Endothelial cell (in vitro differentiated cells): ENCODE data around the gene EVPLL. TPM values are rescaled to one million over a fixed set of nuclear protein-coding genes. Genes with fewer than 3 reads are reported as not detected.
"Not testable (repeated sequence)": the region's sequence is repeated elsewhere in the genome, so short reads cannot be mapped to it uniquely, and the experiment has no call there.

Source experiments
- DNase-seq: peaks from one replicate; pipeline ENCODE4 v3.0.0; 2021; ENCODE audit warnings: low spot score
- H3K27ac Mint-ChIP-seq: one replicate; pipeline ENCODE4 v1.8.0; 2021; ENCODE audit warnings: mixed read lengths, inconsistent platforms; ENCODE audit not compliant: unreplicated experiment
- H3K27me3 Mint-ChIP-seq: one replicate; pipeline ENCODE4 v1.8.0; 2021; ENCODE audit warnings: mild to moderate bottlenecking, moderate library complexity, mixed read lengths, inconsistent platforms; ENCODE audit not compliant: unreplicated experiment
- H3K36me3 Mint-ChIP-seq: one replicate; pipeline ENCODE4 v1.8.0; 2021; ENCODE audit warnings: mild to moderate bottlenecking, low read depth, mixed read lengths, inconsistent platforms; ENCODE audit not compliant: unreplicated experiment
- H3K4me1 Mint-ChIP-seq: one replicate; pipeline ENCODE4 v1.8.0; 2021; ENCODE audit warnings: mild to moderate bottlenecking, mixed read lengths, inconsistent platforms; ENCODE audit not compliant: unreplicated experiment
- H3K4me3 Mint-ChIP-seq: one replicate; pipeline ENCODE4 v1.8.0; 2021; ENCODE audit warnings: mild to moderate bottlenecking, mixed read lengths, inconsistent platforms; ENCODE audit not compliant: unreplicated experiment
- H3K9me3 Mint-ChIP-seq: one replicate; pipeline ENCODE4 v1.8.0; 2021; ENCODE audit warnings: mixed read lengths, inconsistent platforms; ENCODE audit not compliant: unreplicated experiment
- total RNA-seq: library from RNA; stranded (reverse); fragmentation: NEBNext Ultra II Directional; extraction: Animal tissue kit (Norgen Biotek cat#: 25700); gene quantifications from one replicate; pipeline ENCODE4 v1.2.1, GENCODE V29; 2021; ENCODE audit not compliant: unreplicated experiment
- TF ChIP-seq, protein P1 (sequence below): fragments of 200-600 bp; sonication (generic); IDR thresholded peaks from one replicate; pipeline ENCODE4 v1.5.0; 2021; ENCODE audit warnings: antibody characterized with exemption; ENCODE audit not compliant: unreplicated experiment

The EVPLL gene
- total RNA-seq, 1 donor from 2014 or later: not detected

DNA sequence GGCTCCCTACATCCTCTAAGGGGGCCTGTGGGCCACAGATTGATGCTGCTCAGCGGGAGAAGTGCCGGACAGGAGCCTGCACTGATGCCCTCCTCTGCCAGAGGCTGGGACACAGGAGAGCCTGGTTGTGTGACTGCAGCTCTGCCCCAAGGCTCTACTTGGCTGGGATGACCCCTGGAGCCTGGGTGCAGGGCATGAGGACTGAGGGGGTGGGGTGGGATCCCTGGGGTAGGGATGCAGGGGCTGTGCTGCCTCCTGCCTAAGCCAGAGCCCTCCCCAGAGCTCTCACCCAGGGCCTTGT, 577 bp downstream of the EVPLL start:
- H3K27ac Mint-ChIP-seq: no peak overlapping the region
- H3K36me3 Mint-ChIP-seq: peaks cover 3% of the 10 kb centered on the region
- no peak overlapping the region for H3K4me3 Mint-ChIP-seq
- no peak for DNase-seq
- TF ChIP-seq, protein P1, sequence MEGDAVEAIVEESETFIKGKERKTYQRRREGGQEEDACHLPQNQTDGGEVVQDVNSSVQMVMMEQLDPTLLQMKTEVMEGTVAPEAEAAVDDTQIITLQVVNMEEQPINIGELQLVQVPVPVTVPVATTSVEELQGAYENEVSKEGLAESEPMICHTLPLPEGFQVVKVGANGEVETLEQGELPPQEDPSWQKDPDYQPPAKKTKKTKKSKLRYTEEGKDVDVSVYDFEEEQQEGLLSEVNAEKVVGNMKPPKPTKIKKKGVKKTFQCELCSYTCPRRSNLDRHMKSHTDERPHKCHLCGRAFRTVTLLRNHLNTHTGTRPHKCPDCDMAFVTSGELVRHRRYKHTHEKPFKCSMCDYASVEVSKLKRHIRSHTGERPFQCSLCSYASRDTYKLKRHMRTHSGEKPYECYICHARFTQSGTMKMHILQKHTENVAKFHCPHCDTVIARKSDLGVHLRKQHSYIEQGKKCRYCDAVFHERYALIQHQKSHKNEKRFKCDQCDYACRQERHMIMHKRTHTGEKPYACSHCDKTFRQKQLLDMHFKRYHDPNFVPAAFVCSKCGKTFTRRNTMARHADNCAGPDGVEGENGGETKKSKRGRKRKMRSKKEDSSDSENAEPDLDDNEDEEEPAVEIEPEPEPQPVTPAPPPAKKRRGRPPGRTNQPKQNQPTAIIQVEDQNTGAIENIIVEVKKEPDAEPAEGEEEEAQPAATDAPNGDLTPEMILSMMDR: no peak
- no peaks in the 10 kb centered on the region for H3K9me3 Mint-ChIP-seq
- H3K4me1 Mint-ChIP-seq: no peaks in the 10 kb centered on the region
- H3K27me3 Mint-ChIP-seq: peaks cover 8% of the 10 kb centered on the region

DNA sequence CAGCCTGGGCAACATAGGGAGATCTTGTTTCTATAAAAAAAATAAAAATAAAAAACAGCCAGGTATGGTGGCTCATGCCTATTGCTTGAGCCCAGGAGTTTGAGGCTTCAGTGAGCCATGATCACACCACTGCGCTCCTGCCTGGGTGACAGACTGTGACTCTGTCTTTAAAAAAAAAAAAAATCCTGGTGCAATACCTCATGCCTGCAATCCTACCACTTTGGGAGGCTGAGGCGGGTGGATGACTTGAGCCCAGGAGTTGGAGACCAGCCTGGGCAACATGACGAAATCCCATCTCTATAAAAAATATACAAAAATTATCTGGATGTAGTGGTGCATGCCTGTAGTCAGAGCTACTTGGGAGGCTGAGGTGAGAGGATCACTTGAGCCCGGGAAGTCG, 1.0 kb downstream of the EVPLL start:
- H3K27me3 Mint-ChIP-seq, H3K4me3 Mint-ChIP-seq, H3K36me3 Mint-ChIP-seq, H3K27ac Mint-ChIP-seq, H3K9me3 Mint-ChIP-seq, H3K4me1 Mint-ChIP-seq, DNase-seq: not testable (repeated sequence)

DNA sequence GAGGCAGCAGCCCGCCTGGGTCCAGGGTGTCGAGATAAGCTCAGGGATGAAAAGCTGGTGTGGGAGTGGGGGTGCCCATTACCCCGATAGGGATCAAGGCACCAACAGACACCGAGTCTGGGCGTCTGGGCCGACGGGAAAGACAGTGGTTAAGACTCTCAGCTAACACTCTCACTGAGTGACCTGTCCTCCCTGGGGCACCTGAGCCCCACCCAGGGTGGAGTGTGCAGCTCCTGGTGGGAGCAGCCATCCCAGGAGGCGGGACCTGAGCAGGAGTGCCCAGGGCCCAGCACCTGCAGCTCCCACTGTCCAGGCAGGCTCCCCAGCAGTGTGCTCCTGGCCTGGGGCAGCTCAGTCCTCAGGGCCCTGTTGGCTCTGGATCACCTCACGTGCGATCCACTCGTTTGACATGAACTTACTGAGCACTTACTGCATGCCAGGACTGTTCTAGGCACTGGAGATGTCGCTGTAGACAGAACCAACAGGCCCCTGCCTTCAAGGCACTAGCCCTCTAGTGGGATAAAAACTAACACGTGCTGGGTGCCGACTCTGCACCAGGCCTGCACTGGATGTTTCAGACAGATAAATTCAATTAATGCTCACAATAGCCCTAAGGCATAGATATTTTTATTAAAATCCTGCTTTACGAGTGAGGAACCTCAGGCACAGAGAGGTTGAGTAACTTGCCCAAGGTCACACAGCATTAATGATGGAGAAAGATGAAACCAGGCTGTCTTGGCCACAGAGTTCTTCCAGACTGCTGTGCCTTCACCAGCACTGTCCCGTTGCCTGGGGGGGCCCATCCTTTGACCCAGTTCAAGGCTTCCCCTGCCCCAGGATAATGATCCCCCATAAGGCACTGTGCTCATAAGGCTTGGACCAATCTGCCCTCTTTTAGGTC, 1.9 kb downstream of the EVPLL start:
- TF ChIP-seq, protein P1: no peak
- H3K36me3 Mint-ChIP-seq: peaks cover 3% of the 10 kb centered on the region
- no peak overlapping the region for H3K4me3 Mint-ChIP-seq
- DNase-seq: no peak
- H3K4me1 Mint-ChIP-seq: no peaks in the 10 kb centered on the region
- peaks cover 8% of the 10 kb centered on the region for H3K27me3 Mint-ChIP-seq
- no peaks in the 10 kb centered on the region for H3K9me3 Mint-ChIP-seq
- H3K27ac Mint-ChIP-seq: no peak overlapping the region

DNA sequence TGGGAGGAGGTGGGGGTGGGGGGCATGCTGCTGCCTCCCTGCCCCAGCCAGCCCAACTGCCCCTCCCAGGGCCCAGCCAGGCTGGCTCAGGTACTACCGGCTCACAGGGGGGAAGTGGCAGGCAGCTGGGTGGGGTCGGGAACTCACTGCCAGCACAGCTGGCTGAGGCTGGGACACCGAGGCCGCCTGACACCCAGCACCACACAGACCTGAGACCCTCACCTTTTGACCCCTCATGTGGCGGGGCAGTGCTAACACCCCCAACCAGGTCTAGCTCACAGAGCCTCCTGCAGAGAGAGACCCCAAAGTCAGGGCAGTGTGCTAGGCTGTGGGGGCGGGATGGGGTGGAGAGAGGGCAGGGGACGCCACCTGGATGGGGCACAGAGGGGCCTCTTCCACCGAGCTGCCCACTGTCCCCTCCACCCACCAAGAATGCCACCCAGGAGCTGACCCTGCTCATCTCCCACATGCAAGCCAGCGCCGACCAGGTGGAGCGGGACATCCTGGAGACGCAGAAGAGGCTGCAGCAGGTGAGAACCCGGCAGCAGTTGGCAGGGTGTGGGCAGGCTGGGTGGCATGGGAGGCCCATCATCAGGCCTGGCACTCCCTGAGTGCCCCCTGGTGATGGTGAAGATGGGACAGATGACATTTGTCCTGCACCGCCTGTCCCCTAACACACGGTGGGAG, 3.0 kb downstream of the EVPLL start:
- Mint-ChIP-seq H3K27me3 (peaks cover 8% of the 10 kb centered on the region), H3K4me1 (no peaks in the 10 kb centered on the region)

DNA sequence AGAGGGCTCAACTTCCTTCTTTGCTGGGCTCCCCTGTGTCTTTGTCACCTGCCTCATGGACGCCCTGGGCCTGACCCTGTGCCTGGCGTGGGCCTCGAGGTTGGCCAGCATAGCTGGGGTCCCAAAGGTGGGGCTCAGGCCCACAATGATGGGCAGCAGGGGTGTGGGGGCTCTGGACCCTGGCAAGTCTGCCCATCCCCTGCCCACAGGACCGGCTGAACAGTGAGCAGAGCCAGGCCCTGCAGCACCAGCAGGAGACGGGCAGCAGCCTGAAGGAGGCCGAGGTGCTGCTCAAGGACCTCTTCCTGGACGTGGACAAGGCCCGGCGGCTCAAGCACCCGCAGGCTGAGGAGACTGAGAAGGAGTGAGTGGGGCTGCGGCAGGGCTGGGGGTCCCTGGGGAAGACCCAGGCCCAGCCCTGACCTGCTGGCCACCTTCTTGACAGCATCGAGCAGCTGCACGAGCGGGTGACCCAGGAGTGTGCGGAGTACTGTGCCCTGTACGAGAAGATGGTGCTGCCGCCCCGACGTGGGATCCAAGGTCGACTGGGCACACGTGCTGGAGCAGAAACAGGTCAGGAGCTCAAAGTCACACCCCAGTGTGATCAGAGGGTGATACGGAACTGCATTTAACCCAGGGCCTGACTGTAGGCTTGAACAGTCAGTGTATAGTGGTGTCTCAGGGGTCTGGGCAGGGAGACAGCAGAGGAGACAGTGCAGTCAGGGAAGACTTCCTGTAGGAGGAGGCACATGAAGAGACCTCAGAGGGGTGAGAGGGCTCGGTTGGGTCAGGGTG, 3.8 kb downstream of the EVPLL start:
- TF ChIP-seq, protein P1: no peak
- H3K4me1 Mint-ChIP-seq: no peaks in the 10 kb centered on the region
- no peaks in the 10 kb centered on the region for H3K36me3 Mint-ChIP-seq
- no peak for DNase-seq
- peaks cover 8% of the 10 kb centered on the region for H3K27me3 Mint-ChIP-seq
- H3K27ac Mint-ChIP-seq: no peak overlapping the region
- H3K4me3 Mint-ChIP-seq: peak overlapping the region; percentile 42
- no peaks in the 10 kb centered on the region for H3K9me3 Mint-ChIP-seq

More for the DNA sequence above, 3.0 kb downstream of the EVPLL start:
- Mint-ChIP-seq H3K4me3 (no peak overlapping the region), H3K27ac (no peak overlapping the region), H3K36me3 (no peaks in the 10 kb centered on the region), H3K9me3 (no peaks in the 10 kb centered on the region)
- DNase-seq: no peak
- TF ChIP-seq, protein P1: no peak
